H1 (cell line): Measurements from ENCODE around the gene EMD. TPM values are rescaled to one million over a fixed set of nuclear protein-coding genes. Genes with fewer than 3 reads are reported as not detected.

Experiments used
- CTCF ChIA-PET: fragments of 300-600 bp; sonication (Branson Sonifier 250); formaldehyde crosslinking; loops from one replicate; lab custom pipeline; 2021; ENCODE audit not compliant: partially characterized antibody; lab: Charles Lee
- POLR2A ChIA-PET: fragments of 300-600 bp; sonication (Branson Sonifier 250); formaldehyde crosslinking; loops from one replicate; lab custom pipeline; 2021; ENCODE audit warnings: inconsistent platforms; ENCODE audit not compliant: partially characterized antibody; lab: Charles Lee
- DNase-seq, 2 experiments: peaks; one replicate each; pipeline versions ENCODE4 v3.0.0 to v3.0.0-alpha.2; 2010 to 2022; ENCODE audit warnings: low spot score in 2 of 2, low read depth in 1 of 2, mixed read lengths in 1 of 2
- FAIRE-seq: peaks from 2 replicates; lab custom pipeline; 2011; peaks lifted over from hg19 to GRCh38; lab: Jason Lieb, UNC
- H2AFZ ChIP-seq: 2 replicates; pipeline ENCODE4 v1.8.1; 2012; ENCODE audit warnings: low read length, inconsistent platforms
- H2AK5ac ChIP-seq: 2 replicates; pipeline ENCODE4 v1.6.1; 2013; ENCODE audit warnings: low read depth, low read length
- H2BK120ac ChIP-seq: replicated peaks from 2 replicates; pipeline ENCODE3; 2013; ENCODE audit warnings: low read depth, low read length, inconsistent platforms
- H2BK12ac ChIP-seq: 2 replicates; pipeline ENCODE4 v1.6.1; 2013; ENCODE audit warnings: low read depth, low read length
- H2BK15ac ChIP-seq: 2 replicates; pipeline ENCODE4 v1.6.1; 2013; ENCODE audit warnings: low read length
- H2BK20ac ChIP-seq: 2 replicates; pipeline ENCODE4 v1.6.1; 2013; ENCODE audit warnings: low read length
- H2BK5ac ChIP-seq: 2 replicates; pipeline ENCODE4 v1.6.1; 2013; ENCODE audit warnings: low read depth, low read length
- H3K14ac ChIP-seq: 2 replicates; pipeline ENCODE4 v1.6.1; 2013; ENCODE audit warnings: inconsistent platforms; ENCODE audit not compliant: insufficient read length
- H3K18ac ChIP-seq: 2 replicates; pipeline ENCODE4 v1.6.1; 2013; ENCODE audit warnings: low read length; ENCODE audit errors: extremely low read depth
- H3K23ac ChIP-seq: 2 replicates; pipeline ENCODE4 v1.6.1; 2013; ENCODE audit warnings: inconsistent platforms; ENCODE audit not compliant: insufficient read length
- H3K23me2 ChIP-seq: 2 replicates; pipeline ENCODE4 v1.6.1; 2013; ENCODE audit warnings: low read depth, low read length
- H3K27ac ChIP-seq: 2 replicates; pipeline ENCODE4 v1.6.1; 2011; ENCODE audit warnings: low read depth, low read length, inconsistent platforms
- H3K27me3 ChIP-seq, 4 experiments: replicated peaks in 1 of 4; 1 replicate in 1 of 4; 2 replicates in 3 of 4; pipeline versions ENCODE4 v1.6.1 to v1.8.1; 2011 to 2013; ENCODE audit warnings: low read length in 3 of 4, mild to moderate bottlenecking in 3 of 4, inconsistent platforms in 2 of 4, mixed read lengths in 2 of 4, moderate library complexity in 1 of 4; ENCODE audit not compliant: control insufficient read depth in 3 of 4, insufficient read depth in 3 of 4; ENCODE audit errors: extremely low read depth in 1 of 4
- H3K36me3 ChIP-seq, 4 experiments: 2 replicates each; pipeline versions ENCODE4 v1.6.1 to v1.8.1; 2011 to 2013; ENCODE audit warnings: mild to moderate bottlenecking in 4 of 4, low read length in 3 of 4, moderate library complexity in 2 of 4, control low read depth in 1 of 4, inconsistent platforms in 1 of 4; ENCODE audit not compliant: insufficient read depth in 4 of 4, control insufficient read depth in 2 of 4
- H3K4ac ChIP-seq: replicated peaks from 2 replicates; pipeline ENCODE3; 2013; ENCODE audit warnings: low read length, low read depth, mixed read lengths, inconsistent platforms; ENCODE audit not compliant: insufficient read length
- H3K4me1 ChIP-seq, 4 experiments: replicated peaks in 1 of 4; 1 replicate in 1 of 4; 2 replicates in 3 of 4; pipeline versions ENCODE4 v1.6.1 to v1.8.1; 2011 to 2013; ENCODE audit warnings: low read length in 3 of 4, inconsistent platforms in 2 of 4, mixed read lengths in 1 of 4; ENCODE audit not compliant: insufficient read depth in 4 of 4, control insufficient read depth in 3 of 4
- H3K4me2 ChIP-seq, 2 experiments: 2 replicates each; pipeline versions ENCODE4 v1.6.1 to v1.8.1; 2011 to 2013; ENCODE audit warnings: low read depth in 2 of 2, low read length in 2 of 2, control low read depth in 1 of 2, inconsistent platforms in 1 of 2, mild to moderate bottlenecking in 1 of 2; ENCODE audit not compliant: insufficient read depth in 1 of 2
- H3K4me3 ChIP-seq, 4 experiments: fragments of 200-600, 300-600 bp in 1 of 4; sonication (generic), shearing (Covaris generic), sonication (Bioruptor Twin) in 1 of 4; 2 replicates each; pipeline versions ENCODE4 v1.5.1 to v1.8.1; 2011 to 2016; ENCODE audit warnings: low read length in 4 of 4, low read depth in 3 of 4, control low read depth in 2 of 4, inconsistent platforms in 2 of 4, mild to moderate bottlenecking in 2 of 4, mixed read lengths in 1 of 4, moderate library complexity in 1 of 4; ENCODE audit not compliant: insufficient read depth in 2 of 4; ENCODE audit errors: extremely low read depth in 1 of 4
- H3K56ac ChIP-seq: replicated peaks from 2 replicates; pipeline ENCODE3; 2013; ENCODE audit warnings: low read depth, mild to moderate bottlenecking, mixed read lengths, low read length, inconsistent platforms; ENCODE audit not compliant: insufficient read length
- H3K79me1 ChIP-seq: 2 replicates; pipeline ENCODE4 v1.6.1; 2013; ENCODE audit warnings: low read depth, low read length, control low read depth
- H3K79me2 ChIP-seq, 2 experiments: 2 replicates each; pipeline versions ENCODE4 v1.6.1 to v1.8.1; 2012 to 2013; ENCODE audit warnings: low read length in 2 of 2, mild to moderate bottlenecking in 2 of 2, inconsistent platforms in 1 of 2; ENCODE audit not compliant: insufficient read depth in 2 of 2, control insufficient read depth in 1 of 2
- H3K9ac ChIP-seq, 4 experiments: replicated peaks in 1 of 4; 1 replicate in 1 of 4; 2 replicates in 3 of 4; pipeline versions ENCODE4 v1.6.1 to v1.8.1; 2011 to 2013; ENCODE audit warnings: low read depth in 3 of 4, low read length in 3 of 4, control low read depth in 2 of 4, mild to moderate bottlenecking in 2 of 4, moderate library complexity in 2 of 4, inconsistent platforms in 1 of 4; ENCODE audit errors: extremely low read depth in 1 of 4
- H3K9me3 ChIP-seq, 2 experiments: 2 replicates each; pipeline versions ENCODE4 v1.6.1 to v1.8.1; 2012 to 2013; ENCODE audit warnings: mild to moderate bottlenecking in 2 of 2, moderate library complexity in 2 of 2, control low read depth in 1 of 2, inconsistent platforms in 1 of 2, low read depth in 1 of 2, low read length in 1 of 2, mixed read lengths in 1 of 2; ENCODE audit not compliant: insufficient read depth in 2 of 2
- H4K20me1 ChIP-seq, 2 experiments: replicated peaks in 1 of 2; 2 replicates each; pipeline versions ENCODE3 to v1.8.1; 2011 to 2013; ENCODE audit warnings: inconsistent platforms in 2 of 2, low read length in 2 of 2, mild to moderate bottlenecking in 1 of 2; ENCODE audit not compliant: insufficient read depth in 2 of 2, control insufficient read depth in 1 of 2
- H4K5ac ChIP-seq: 2 replicates; pipeline ENCODE4 v1.6.1; 2013; ENCODE audit warnings: low read length, low read depth, mixed read lengths, inconsistent platforms; ENCODE audit not compliant: insufficient read length
- H4K8ac ChIP-seq: 2 replicates; pipeline ENCODE4 v1.8.0; 2013; ENCODE audit warnings: mild to moderate bottlenecking, moderate library complexity, low read length, inconsistent platforms; ENCODE audit not compliant: insufficient read depth; ENCODE audit errors: extremely low read depth
- H4K91ac ChIP-seq: replicated peaks from 2 replicates; pipeline ENCODE3; 2013; ENCODE audit warnings: low read length, mixed read lengths, inconsistent platforms; ENCODE audit not compliant: insufficient read length
- KDM5A ChIP-seq: fragments of 200-600 bp; IDR thresholded peaks from 2 replicates; pipeline ENCODE4 v1.7.1; 2012; ENCODE audit warnings: mild to moderate bottlenecking, low read length, inconsistent platforms, mixed read lengths
- POLR2A ChIP-seq, 2 experiments: IDR thresholded peaks; 1 replicate in 1 of 2; 2 replicates in 1 of 2; pipeline ENCODE4 v1.6.1; 2011; ENCODE audit warnings: low read depth in 2 of 2, low read length in 2 of 2, mild to moderate bottlenecking in 2 of 2; ENCODE audit errors: control extremely low read depth in 1 of 2
- POLR2AphosphoS5 ChIP-seq: IDR thresholded peaks from 2 replicates; pipeline ENCODE4 v1.6.1; 2011; ENCODE audit warnings: low read depth, low read length
- RXRA ChIP-seq: IDR thresholded peaks from 2 replicates; pipeline ENCODE4 v1.6.1; 2011; ENCODE audit warnings: low read depth, mild to moderate bottlenecking, low read length, moderate library complexity; ENCODE audit not compliant: insufficient read depth
- WGBS, 2 experiments: shearing (Covaris generic) in 1 of 2; methylation state at CpG; one replicate each; pipeline versions ENCODE4 v1.1.6 to v1.1.7; 2013 to 2015; ENCODE audit warnings: low lambda C conversion rate in 2 of 2, mixed read lengths in 2 of 2, inconsistent platforms in 1 of 2, low coverage in 1 of 2, missing lambda C conversion rate in 1 of 2; ENCODE audit not compliant: insufficient replicate concordance in 2 of 2, insufficient coverage in 1 of 2, insufficient read length in 1 of 2; ENCODE audit errors: extremely low coverage in 1 of 2, missing lambda C conversion rate in 1 of 2; 5-methylcytosine and 5-hydroxymethylcytosine counted together
- polyA plus RNA-seq, 7 experiments: library from polyadenylated mRNA; depleted of rRNA in 3 of 7; stranded (reverse) in 5 of 7; unstranded in 2 of 7; fragments of >200 nt in 5 of 7; fragments of 200-250 nt in 2 of 7; gene quantifications; 1 replicate in 5 of 7; 2 replicates in 1 of 7; 4 replicates in 1 of 7; pipeline versions ENCODE4 v1.2.1 to v1.2.3, GENCODE V29; 2011 to 2013; ENCODE audit warnings: missing spikeins in 2 of 7, mixed read lengths in 2 of 7
- total RNA-seq: library from RNA; stranded (reverse); fragmentation: NEBNext Ultra II Directional; extraction: Animal tissue kit (Norgen Biotek cat#: 25700); gene quantifications from 2 replicates; pipeline ENCODE4 v1.2.1, GENCODE V29; 2021

The EMD gene
- total and polyA plus RNA-seq, 2 of the 8 experiments (the other 6 are each of a cell fraction or from before 2014, with no cell fraction given), result 45.5 to 109 TPM

DNA sequence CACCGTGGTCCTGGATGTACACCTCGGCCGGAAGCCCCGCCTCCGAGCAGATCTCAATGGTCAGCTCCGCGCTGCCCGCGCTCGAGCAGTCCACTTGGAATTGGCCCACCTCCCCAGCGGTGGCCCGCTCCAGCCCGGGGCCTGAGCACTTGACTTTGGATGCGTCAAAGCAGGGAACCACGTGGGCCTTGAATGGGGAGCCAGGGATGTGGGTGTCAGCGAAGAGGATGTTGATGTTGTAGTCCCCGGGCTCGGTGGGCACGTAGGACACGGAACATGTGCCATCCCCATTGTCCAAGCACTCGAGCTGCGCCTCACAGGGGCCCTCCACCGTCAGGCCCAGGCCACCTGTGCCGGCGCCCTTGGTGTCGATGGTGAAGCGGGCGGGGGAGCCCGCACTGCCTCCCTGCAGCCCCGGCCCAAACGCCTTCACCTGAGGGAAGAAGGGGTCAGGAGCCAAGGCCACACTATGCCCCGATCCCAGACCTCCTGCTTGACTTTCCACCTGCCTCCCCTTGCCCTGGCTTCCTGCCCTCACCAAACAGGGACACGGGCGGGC, 18.9 kb upstream of the EMD start:
- CTCF ChIA-PET, result no interaction called here
- no peak overlapping the region for H4K5ac ChIP-seq
- H3K18ac ChIP-seq, result no peak overlapping the region
- H2BK12ac ChIP-seq, result no peak overlapping the region
- no peak overlapping the region for H4K91ac ChIP-seq
- H3K27me3 ChIP-seq, result no peaks in the 10 kb centered on the region
- peaks cover 37 to 94% (median 73%) of the 10 kb centered on the region in 4 experiments for H3K36me3 ChIP-seq
- no peak overlapping the region for H2AK5ac ChIP-seq
- no peak overlapping the region for H3K4me2 ChIP-seq
- POLR2A ChIA-PET, result interaction anchor here (0.7 to 15.6 kb wide), 4 partner anchors 5 to 170 kb away, joined by 3 to 348 read pairs (median 176); no protein-coding TSS in a partner anchor
- H3K56ac ChIP-seq, result no peak overlapping the region
- no peak overlapping the region for H3K27ac ChIP-seq
- no peak overlapping the region for H2BK120ac ChIP-seq
- H3K9me3 ChIP-seq, result no peaks in the 10 kb centered on the region
- no peak overlapping the region for H2BK20ac ChIP-seq
- no peak overlapping the region for H3K23ac ChIP-seq
- FAIRE-seq (no peak), DNase-seq (no peak)
- no peak overlapping the region for H4K8ac ChIP-seq
- no peak overlapping the region for H2BK15ac ChIP-seq
- no peak for TF ChIP-seq KDM5A
- TF ChIP-seq POLR2AphosphoS5, result no peak
- TF ChIP-seq RXRA, result no peak
- peak in 1 of 2 experiments; percentile 29; a peak in 2 of 3 replicates for TF ChIP-seq POLR2A (IDR thresholded peaks at IDR 0.05; ENCODE audit: control extremely low read depth in 1 of 2, low read depth in 2 of 2, low read length in 2 of 2)
- H4K20me1 ChIP-seq, result peaks cover 16 to 45% of the 10 kb centered on the region in 2 experiments
- H3K9ac ChIP-seq, result no peak overlapping the region
- H3K79me2 ChIP-seq, result peaks cover 0 to 10% of the 10 kb centered on the region in 2 experiments; a peak in 2 of 4 replicates
- no peak overlapping the region for H3K4me3 ChIP-seq
- no peak overlapping the region for H3K4ac ChIP-seq
- no peaks in the 10 kb centered on the region for H3K23me2 ChIP-seq
- H3K79me1 ChIP-seq, result no peaks in the 10 kb centered on the region; the same call in 1 of the 2 replicates
- no peaks in the 10 kb centered on the region for H3K4me1 ChIP-seq
- WGBS, 2 experiments, result 100% methylated on average over 11 of the region's 34 CpGs; no CpG with 5 or more reads in 1 of the 2 experiments
- no peak overlapping the region for H2BK5ac ChIP-seq
- H2AFZ ChIP-seq, result no peak overlapping the region
- no peak overlapping the region for H3K14ac ChIP-seq
